C4-2B (cell line): ENCODE data around the gene PLEKHA1.

Experiments
- CTCF ChIP-seq: fragments of 450-650 bp; conservative IDR thresholded peaks from 2 replicates; pipeline ENCODE4 v1.5.1; 2017; ENCODE audit warnings: mild to moderate bottlenecking
- ZFX ChIP-seq: fragments of 450-650 bp; IDR thresholded peaks from 2 replicates; pipeline ENCODE4 v1.6.1; 2017

- TF ChIP-seq ZFX (no peak), CTCF (no peak)
These were observed 24.6 kb upstream of the PLEKHA1 start for GRCh38 chr10:122349758-122350369.
